Measurements from ENCODE around the gene FNDC11. TPM values are rescaled to one million over a fixed set of nuclear protein-coding genes. Genes with fewer than 3 reads are reported as not detected.

The FNDC11 gene
- total RNA-seq, 1 experiment from 2014 or later: 1.8 TPM

DNA sequence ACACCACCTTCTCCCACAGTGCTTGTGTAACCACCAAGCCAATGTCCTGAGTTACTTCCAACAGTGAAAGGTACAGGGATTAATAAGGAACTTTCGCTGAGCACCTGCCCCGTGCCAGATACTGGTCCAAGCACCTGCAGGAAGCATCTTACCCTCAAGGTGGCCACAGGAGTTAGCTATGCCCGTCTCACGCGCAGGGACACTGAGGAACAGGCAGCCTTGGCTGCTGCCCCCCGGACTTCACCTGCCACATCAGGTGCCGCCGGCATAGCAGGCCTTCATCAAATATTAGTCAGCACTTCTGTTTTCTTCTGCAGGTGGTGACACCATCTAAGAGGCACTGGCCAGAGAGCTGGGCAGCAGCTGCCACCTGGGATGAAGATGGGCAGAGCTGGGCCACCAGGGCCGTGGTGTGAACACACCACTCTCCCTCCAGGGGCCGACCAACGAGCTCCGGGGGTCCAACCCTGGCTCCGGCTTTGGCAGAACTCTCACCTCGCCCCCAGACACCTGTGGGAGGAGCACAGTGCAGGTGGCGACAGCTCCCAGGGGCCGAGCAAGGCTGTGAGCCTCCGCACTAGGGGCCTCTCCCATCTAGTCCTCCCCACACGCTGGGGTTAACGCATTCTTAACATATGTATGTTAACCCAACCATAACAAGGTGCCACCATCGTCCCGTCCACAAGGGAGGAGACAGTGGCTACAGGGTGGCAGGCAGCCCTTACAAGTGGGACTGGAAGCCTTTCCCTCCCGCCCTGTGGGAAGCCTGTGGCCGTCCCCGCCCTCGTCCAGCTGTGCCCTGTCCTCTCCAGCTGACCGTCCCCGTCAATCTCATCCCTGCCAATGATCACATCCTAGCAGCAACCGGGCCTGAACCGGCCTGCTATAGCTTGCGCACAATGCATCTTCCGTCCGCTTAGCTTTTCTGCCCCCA is 36.3 kb upstream of the FNDC11 start:
- Histone ChIP-seq H3F3A (ENCODE audit: low read length, unreplicated experiment) (no peaks in the 10 kb centered on the region), H3K4me2 (ENCODE audit: low read length) (no peak overlapping the region), H3K9me2 (replicated peaks; ENCODE audit: low read length) (no peaks in the 10 kb centered on the region), H3K4me3 (ENCODE audit: low read length) (no peak overlapping the region), H4K20me1 (ENCODE audit: low read length) (peaks cover 15% of the 10 kb centered on the region), H3K27ac (ENCODE audit: low read length) (no peak overlapping the region), H3K9me3 (ENCODE audit: low read length) (no peaks in the 10 kb centered on the region), H3K4me1 (ENCODE audit: insufficient read depth, low read length) (peaks cover 13% of the 10 kb centered on the region), H3K27me3 (ENCODE audit: low read length) (no peaks in the 10 kb centered on the region), H2AFZ (ENCODE audit: low read length) (no peak overlapping the region), H3K9ac (ENCODE audit: low read length) (no peak overlapping the region), H3K79me2 (ENCODE audit: low read length) (peaks cover 21% of the 10 kb centered on the region), H3K36me3 (ENCODE audit: low read depth, low read length) (peaks cover 12% of the 10 kb centered on the region)
- intact Hi-C loops (cut with micrococcal nuclease): no loop called here
- ChIA-PET CTCF (no interaction called here), POLR2A (ENCODE audit: unreplicated experiment) (interaction anchor here (0.6 kb wide), 2 partner anchors 11 to 25 kb away, joined by 3 read pairs; no protein-coding TSS in a partner anchor)
- TF ChIP-seq, protein P1, sequence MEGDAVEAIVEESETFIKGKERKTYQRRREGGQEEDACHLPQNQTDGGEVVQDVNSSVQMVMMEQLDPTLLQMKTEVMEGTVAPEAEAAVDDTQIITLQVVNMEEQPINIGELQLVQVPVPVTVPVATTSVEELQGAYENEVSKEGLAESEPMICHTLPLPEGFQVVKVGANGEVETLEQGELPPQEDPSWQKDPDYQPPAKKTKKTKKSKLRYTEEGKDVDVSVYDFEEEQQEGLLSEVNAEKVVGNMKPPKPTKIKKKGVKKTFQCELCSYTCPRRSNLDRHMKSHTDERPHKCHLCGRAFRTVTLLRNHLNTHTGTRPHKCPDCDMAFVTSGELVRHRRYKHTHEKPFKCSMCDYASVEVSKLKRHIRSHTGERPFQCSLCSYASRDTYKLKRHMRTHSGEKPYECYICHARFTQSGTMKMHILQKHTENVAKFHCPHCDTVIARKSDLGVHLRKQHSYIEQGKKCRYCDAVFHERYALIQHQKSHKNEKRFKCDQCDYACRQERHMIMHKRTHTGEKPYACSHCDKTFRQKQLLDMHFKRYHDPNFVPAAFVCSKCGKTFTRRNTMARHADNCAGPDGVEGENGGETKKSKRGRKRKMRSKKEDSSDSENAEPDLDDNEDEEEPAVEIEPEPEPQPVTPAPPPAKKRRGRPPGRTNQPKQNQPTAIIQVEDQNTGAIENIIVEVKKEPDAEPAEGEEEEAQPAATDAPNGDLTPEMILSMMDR (conservative IDR thresholded peaks at IDR 0.05; ENCODE audit: low read depth, low read length): no peak
- TF ChIP-seq EZH2phosphoT487 (IDR thresholded peaks at IDR 0.05; ENCODE audit: borderline replicate concordance, low read length): no peak
- TF ChIP-seq EZH2 (IDR thresholded peaks at IDR 0.05; ENCODE audit: low read length, unreplicated experiment): no peak
- DNase-seq (no peak), ATAC-seq (no peak)
- no TSS peak for BruUV-seq (replicated peaks)

DNA sequence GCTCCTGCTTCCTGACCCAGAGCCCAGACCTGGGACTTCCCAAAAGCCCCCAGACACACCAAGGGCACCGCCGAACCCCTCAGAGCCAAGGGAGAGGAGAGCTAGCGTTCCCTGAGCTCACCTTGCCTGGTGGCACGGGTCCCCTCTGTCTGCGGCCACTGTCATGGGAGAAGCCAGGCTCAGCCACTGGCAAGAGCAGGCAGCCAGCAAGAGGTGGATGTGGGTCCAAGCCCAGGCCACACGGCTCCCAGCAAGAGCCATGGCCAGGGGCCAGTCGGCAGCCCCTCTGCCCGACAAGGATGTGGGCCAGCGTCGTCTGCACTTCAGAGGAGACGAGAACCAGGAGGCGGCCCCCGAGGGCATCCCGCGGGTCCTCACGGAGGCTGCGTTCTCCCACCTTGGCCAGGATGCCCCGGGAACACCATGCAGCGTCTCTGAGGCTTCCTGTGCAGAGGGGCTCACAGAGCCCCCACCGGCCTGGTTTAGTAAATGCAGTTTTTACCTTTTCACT is 35.6 kb upstream of the FNDC11 start:
- no peak overlapping the region for H3K9ac ChIP-seq (ENCODE audit: low read length)
- H4K20me1 ChIP-seq (ENCODE audit: low read length): peaks cover 22% of the 10 kb centered on the region
- BruUV-seq (replicated peaks): no TSS peak
- no peaks in the 10 kb centered on the region for H3K27me3 ChIP-seq (ENCODE audit: low read length)
- intact Hi-C loops (cut with micrococcal nuclease): no loop called here
- no peak overlapping the region for H3K4me2 ChIP-seq (ENCODE audit: low read length)
- TF ChIP-seq EZH2phosphoT487 (IDR thresholded peaks at IDR 0.05; ENCODE audit: borderline replicate concordance, low read length): no peak
- H3F3A ChIP-seq (ENCODE audit: low read length, unreplicated experiment): peaks cover 4% of the 10 kb centered on the region
- peaks cover 27% of the 10 kb centered on the region for H3K79me2 ChIP-seq (ENCODE audit: low read length)
- H3K9me2 ChIP-seq (replicated peaks; ENCODE audit: low read length): no peaks in the 10 kb centered on the region
- H2AFZ ChIP-seq (ENCODE audit: low read length): no peak overlapping the region
- H3K4me1 ChIP-seq (ENCODE audit: insufficient read depth, low read length): peaks cover 13% of the 10 kb centered on the region
- ChIA-PET CTCF (no interaction called here), POLR2A (ENCODE audit: unreplicated experiment) (no interaction called here)
- H3K9me3 ChIP-seq (ENCODE audit: low read length): no peaks in the 10 kb centered on the region
- no peak overlapping the region for H3K27ac ChIP-seq (ENCODE audit: low read length)
- H3K36me3 ChIP-seq (ENCODE audit: low read depth, low read length): peaks cover 19% of the 10 kb centered on the region
- ATAC-seq: no peak
- H3K4me3 ChIP-seq (ENCODE audit: low read length): no peak overlapping the region
- no peak for DNase-seq

DNA sequence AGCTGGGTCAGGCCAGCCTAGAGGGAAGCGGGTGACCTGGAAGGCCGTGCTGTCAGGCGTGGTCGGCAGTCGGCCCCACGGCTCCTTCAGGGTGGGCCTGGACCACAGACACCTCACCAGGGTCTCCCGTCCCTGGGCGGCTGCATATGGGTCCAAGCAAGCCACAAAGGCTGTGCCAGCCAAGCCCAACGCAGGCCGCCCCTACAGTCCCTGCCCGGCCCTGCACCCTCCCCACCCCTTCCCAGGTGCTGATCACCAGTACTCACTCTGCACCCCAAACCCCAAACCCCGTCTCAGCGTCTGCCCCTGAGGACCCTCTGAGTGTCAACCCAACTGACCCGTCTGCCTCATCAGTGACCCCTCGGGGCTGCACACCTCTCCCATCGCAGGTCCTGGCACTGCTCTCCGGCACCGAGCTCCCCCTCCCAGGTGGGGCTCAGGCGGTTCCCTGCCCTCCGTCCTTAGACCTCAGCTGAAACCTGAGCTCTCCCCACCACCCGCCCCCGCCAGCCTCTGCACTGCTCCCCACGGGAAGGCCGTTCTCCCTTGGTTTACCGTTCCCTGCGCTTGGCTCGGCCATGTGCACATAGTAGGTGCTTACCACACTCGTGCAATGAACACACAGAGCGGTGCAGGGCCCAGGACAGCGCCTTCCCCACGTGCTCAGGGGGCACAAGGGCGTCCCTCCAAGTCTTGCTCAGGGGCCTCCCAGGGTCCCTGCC is 34.9 kb upstream of the FNDC11 start:
- TF ChIP-seq EZH2 (IDR thresholded peaks at IDR 0.05; ENCODE audit: low read length, unreplicated experiment) (no peak), EZH2phosphoT487 (IDR thresholded peaks at IDR 0.05; ENCODE audit: borderline replicate concordance, low read length) (no peak)
- H3K4me1 ChIP-seq (ENCODE audit: insufficient read depth, low read length): peaks cover 13% of the 10 kb centered on the region
- peaks cover 24% of the 10 kb centered on the region for H3K36me3 ChIP-seq (ENCODE audit: low read depth, low read length)
- H3F3A ChIP-seq (ENCODE audit: low read length, unreplicated experiment): peaks cover 4% of the 10 kb centered on the region
- ChIA-PET CTCF (no interaction called here), POLR2A (ENCODE audit: unreplicated experiment) (no interaction called here)
- BruUV-seq (replicated peaks): no TSS peak
- H3K79me2 ChIP-seq (ENCODE audit: low read length): peaks cover 27% of the 10 kb centered on the region
- no peak overlapping the region for H3K27ac ChIP-seq (ENCODE audit: low read length)
- H3K9ac ChIP-seq (ENCODE audit: low read length): peak overlapping the region; percentile 93
- DNase-seq (no peak), ATAC-seq (no peak)
- peak overlapping the region; percentile 84; the same call in 1 of the 2 replicates for H2AFZ ChIP-seq (ENCODE audit: low read length)
- no peaks in the 10 kb centered on the region for H3K27me3 ChIP-seq (ENCODE audit: low read length)
- H4K20me1 ChIP-seq (ENCODE audit: low read length): peaks cover 24% of the 10 kb centered on the region
- peak overlapping the region; percentile 99 for H3K4me3 ChIP-seq (ENCODE audit: low read length)
- H3K4me2 ChIP-seq (ENCODE audit: low read length): peak overlapping the region; percentile 93
- intact Hi-C loops (cut with micrococcal nuclease): no loop called here
- no peaks in the 10 kb centered on the region for H3K9me2 ChIP-seq (replicated peaks; ENCODE audit: low read length)
- no peaks in the 10 kb centered on the region for H3K9me3 ChIP-seq (ENCODE audit: low read length)
